ENCODE results near the gene MGAT3. TPM values are rescaled to one million over a fixed set of nuclear protein-coding genes. Genes with fewer than 3 reads are reported as not detected.

The MGAT3 gene
- total RNA-seq, 1 experiment from 2014 or later = 0.20 TPM

- no peak for ATAC-seq
- TF ChIP-seq CEBPB (IDR thresholded peaks at IDR 0.05; ENCODE audit: low read depth) (no peak), SRF (IDR thresholded peaks at IDR 0.05; ENCODE audit: low read depth) (no peak)
- Histone ChIP-seq H3K27me3 (ENCODE audit: insufficient read depth, low read length) (no peaks in the 10 kb centered on the region), H4K20me1 (ENCODE audit: insufficient read depth) (no peaks in the 10 kb centered on the region), H3K9ac (ENCODE audit: low read length) (no peak overlapping the region), H3K27ac (ENCODE audit: low read depth, low read length) (no peak overlapping the region), H3K36me3 (ENCODE audit: control insufficient read depth in 1 of 2, insufficient read depth in 2 of 2, low read length in 2 of 2) (no peaks in the 10 kb centered on the region), H2AFZ (ENCODE audit: low read depth, low read length, poor library complexity, severe bottlenecking) (no peak overlapping the region), H3K4me1 (ENCODE audit: control insufficient read depth in 1 of 2, insufficient read depth in 2 of 2, low read length in 2 of 2) (peaks cover 7 to 36% of the 10 kb centered on the region in 2 experiments), H3K9me3 (ENCODE audit: control insufficient read depth in 1 of 2, insufficient read depth in 1 of 2, low read depth in 1 of 2, low read length in 2 of 2) (no peaks in the 10 kb centered on the region), H3K4me2 (ENCODE audit: low read length) (no peak overlapping the region), H3K9me2 (ENCODE audit: insufficient read depth) (no peaks in the 10 kb centered on the region), H3K79me2 (ENCODE audit: insufficient read depth, low read length) (no peaks in the 10 kb centered on the region), H3K4me3 (replicated peaks in 1 of 2; ENCODE audit: low read depth in 1 of 2, low read length in 2 of 2) (no peak overlapping the region)
- intact Hi-C loops (cut with micrococcal nuclease) = no loop called here
- POLR2A ChIA-PET = interaction anchor here (1.0 kb wide), 1 partner anchor 25 kb away, joined by 4 read pairs; the partner anchor contains the start of gene ATF4
- no TSS peak for BruUV-seq (replicated peaks)
- CTCF ChIA-PET = interaction anchor here (1.1 to 9.0 kb wide), 7 partner anchors 7 to 530 kb away, joined by 3 to 86 read pairs (median 5); partner anchors contain the start of gene MIEF1
- no peak for DNase-seq (ENCODE audit: low read depth, low spot score)
- RAD21 ChIA-PET (ENCODE audit: low non-redundant PET in 1 of 2, low total read pairs in 2 of 2, uncharacterized antibody in 2 of 2, unreplicated experiment in 2 of 2) = no interaction called here
Measured at GRCh38 chr22:39494471-39495120, 37.8 kb downstream of the MGAT3 start.

- Histone ChIP-seq H3K9me2 (ENCODE audit: insufficient read depth) (no peaks in the 10 kb centered on the region), H3K4me3 (replicated peaks in 1 of 2; ENCODE audit: low read depth in 1 of 2, low read length in 2 of 2) (no peak overlapping the region), H3K79me2 (ENCODE audit: insufficient read depth, low read length) (no peaks in the 10 kb centered on the region), H3K4me1 (ENCODE audit: control insufficient read depth in 1 of 2, insufficient read depth in 2 of 2, low read length in 2 of 2) (peaks cover 14 to 41% of the 10 kb centered on the region in 2 experiments), H3K4me2 (ENCODE audit: low read length) (peak overlapping the region; percentile 49), H3K9me3 (ENCODE audit: control insufficient read depth in 1 of 2, insufficient read depth in 1 of 2, low read depth in 1 of 2, low read length in 2 of 2) (no peaks in the 10 kb centered on the region), H3K27me3 (ENCODE audit: insufficient read depth, low read length) (no peaks in the 10 kb centered on the region), H3K36me3 (ENCODE audit: control insufficient read depth in 1 of 2, insufficient read depth in 2 of 2, low read length in 2 of 2) (no peaks in the 10 kb centered on the region), H3K27ac (ENCODE audit: low read depth, low read length) (peak overlapping the region; percentile 43), H4K20me1 (ENCODE audit: insufficient read depth) (no peaks in the 10 kb centered on the region), H3K9ac (ENCODE audit: low read length) (no peak overlapping the region), H2AFZ (ENCODE audit: low read depth, low read length, poor library complexity, severe bottlenecking) (peak overlapping the region; percentile 82)
- intact Hi-C loops (cut with micrococcal nuclease) = loop anchor here (1.0 kb wide), 1 partner anchor 33 kb away; no protein-coding TSS in a partner anchor
- ChIA-PET RAD21 (ENCODE audit: low non-redundant PET in 1 of 2, low total read pairs in 2 of 2, uncharacterized antibody in 2 of 2, unreplicated experiment in 2 of 2) (interaction anchor here in 1 of 2 experiments (1.0 kb wide), 1 partner anchor 33 kb away, joined by 5 read pairs; no protein-coding TSS in a partner anchor), POLR2A (interaction anchor here (1.0 to 1.9 kb wide), 5 partner anchors 21 to 33 kb away, joined by 3 to 21 read pairs (median 6); partner anchors contain the start of gene ATF4), CTCF (interaction anchor here (0.7 to 9.0 kb wide), 18 partner anchors 9 to 681 kb away, joined by 3 to 86 read pairs (median 4); partner anchors contain the start of genes ATF4, RPL3, RPS19BP1 and TNRC6B)
- peak; percentile 70 to 92 (median 90) for TF ChIP-seq CTCF (IDR thresholded peaks at IDR 0.05 in 2 of 3, conservative IDR thresholded peaks at IDR 0.05 in 1 of 3; ENCODE audit: borderline replicate concordance in 1 of 3, insufficient read depth in 1 of 3, low read depth in 2 of 3, low read length in 2 of 3)
- TF ChIP-seq CBX3 (IDR thresholded peaks at IDR 0.05; ENCODE audit: low read depth) = no peak
- peak; percentile 38; the same call in 1 of the 2 replicates for TF ChIP-seq RAD21 (IDR thresholded peaks at IDR 0.05; ENCODE audit: low read depth)
- ATAC-seq (peak; percentile 86), DNase-seq (ENCODE audit: low read depth, low spot score) (peak; percentile 56)
- no TSS peak for BruUV-seq (replicated peaks)
Measured at GRCh38 chr22:39496131-39496838, 39.5 kb downstream of the MGAT3 start.

Measured in HCT116 (cell line).